Small intestine (tissue), 7 donors: Measurements from ENCODE around the gene SPATS1. TPM values are rescaled to one million over a fixed set of nuclear protein-coding genes. Genes with fewer than 3 reads are reported as not detected.

Experiments
- DNase-seq, 2 donors: peaks; one replicate each; pipeline versions ENCODE4 v3.0.0 to v3.0.0-alpha.2; 2013
- FAIRE-seq: peaks from 2 replicates; lab custom pipeline; 2012; peaks lifted over from hg19 to GRCh38; lab: Jason Lieb, UNC
- H3K27ac ChIP-seq, 3 donors: one replicate each; pipeline ENCODE4 v1.5.1; 2013; ENCODE audit warnings: low read length in 2 of 3, mild to moderate bottlenecking in 2 of 3, control low read depth in 1 of 3, inconsistent platforms in 1 of 3, low read depth in 1 of 3, moderate library complexity in 1 of 3
- H3K27me3 ChIP-seq, 3 donors: one replicate each; pipeline ENCODE4 v1.6.1; 2013; ENCODE audit warnings: low read length in 3 of 3, inconsistent platforms in 1 of 3; ENCODE audit not compliant: control insufficient read depth in 3 of 3, insufficient read depth in 3 of 3
- H3K36me3 ChIP-seq, 3 donors: one replicate each; pipeline ENCODE4 v1.6.1; 2013; ENCODE audit warnings: low read length in 3 of 3, inconsistent platforms in 1 of 3, low read depth in 1 of 3, mild to moderate bottlenecking in 1 of 3, moderate library complexity in 1 of 3; ENCODE audit not compliant: control insufficient read depth in 3 of 3, insufficient read depth in 2 of 3
- H3K4me1 ChIP-seq, 3 donors: one replicate each; pipeline ENCODE4 v1.6.1; 2013; ENCODE audit warnings: low read length in 2 of 3, inconsistent platforms in 1 of 3, low read depth in 1 of 3, mild to moderate bottlenecking in 1 of 3, moderate library complexity in 1 of 3; ENCODE audit not compliant: control insufficient read depth in 3 of 3, insufficient read depth in 2 of 3
- H3K4me3 ChIP-seq, 3 donors: one replicate each; pipeline ENCODE4 v1.5.1; 2013; ENCODE audit warnings: low read length in 3 of 3, control low read depth in 1 of 3, inconsistent platforms in 1 of 3, low read depth in 1 of 3, mild to moderate bottlenecking in 1 of 3, moderate library complexity in 1 of 3
- H3K9me3 ChIP-seq, 2 donors: one replicate each; pipeline ENCODE4 v1.6.1; 2013; ENCODE audit warnings: low read depth in 1 of 2, low read length in 1 of 2; ENCODE audit not compliant: control insufficient read depth in 2 of 2, insufficient read depth in 1 of 2
- WGBS, 3 donors: extraction: QIAGEN DNeasy Blood & Tissue Kit; methylation state at CpG; one replicate each; pipeline ENCODE4 v1.1.7; 2013; 5-methylcytosine and 5-hydroxymethylcytosine counted together
- polyA plus RNA-seq, 4 donors: library from polyadenylated mRNA; stranded (reverse) in 3 of 4; unstranded in 1 of 4; fragments of 200-250 nt in 3 of 4; fragments of 120-200 nt in 1 of 4; gene quantifications; one replicate each; pipeline versions ENCODE4 v1.2.1 to v1.2.3, GENCODE V29; 2013
- donor health status: healthy with polysubstance abuse.
- donor health status: control.
- donor health status: control.
- donor health status: Bipolar disorder and iron deficiency.
- donor health status: healthy.

The SPATS1 gene
- polyA plus RNA-seq, 4 donors = 0.13 TPM; not detected in 3

DNA sequence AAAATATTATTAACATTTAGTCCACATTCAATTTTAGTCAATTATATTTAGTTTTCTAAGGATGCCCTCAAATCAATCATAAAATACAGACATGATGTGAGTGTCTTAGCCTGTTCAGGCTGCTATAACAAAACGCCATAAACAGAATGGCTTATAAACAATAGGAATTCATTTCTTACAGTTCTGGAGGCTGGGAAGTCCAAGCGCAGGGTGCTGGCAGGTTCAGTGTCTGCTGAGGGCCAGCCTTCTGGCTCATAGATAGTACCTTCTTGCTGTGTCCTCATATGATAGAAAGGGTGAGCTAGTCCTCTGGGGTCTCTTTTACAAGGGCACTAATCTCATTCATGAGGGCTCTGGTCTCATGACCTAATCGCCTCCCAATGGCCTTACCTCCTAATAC is 35.0 kb downstream of the SPATS1 start:
- no peaks in the 10 kb centered on the region for H3K4me1 ChIP-seq
- 86 to 91% (median 86%) methylated on average over 3 of the region's 3 CpGs for WGBS, 3 donors
- DNase-seq = no peak
- H3K4me3 ChIP-seq = no peak overlapping the region
- H3K36me3 ChIP-seq = no peaks in the 10 kb centered on the region
- H3K27ac ChIP-seq = no peak overlapping the region
- no peak for FAIRE-seq
- H3K27me3 ChIP-seq = peaks cover 0 to 5% (median 2%) of the 10 kb centered on the region in 3 donors
- no peaks in the 10 kb centered on the region for H3K9me3 ChIP-seq

DNA sequence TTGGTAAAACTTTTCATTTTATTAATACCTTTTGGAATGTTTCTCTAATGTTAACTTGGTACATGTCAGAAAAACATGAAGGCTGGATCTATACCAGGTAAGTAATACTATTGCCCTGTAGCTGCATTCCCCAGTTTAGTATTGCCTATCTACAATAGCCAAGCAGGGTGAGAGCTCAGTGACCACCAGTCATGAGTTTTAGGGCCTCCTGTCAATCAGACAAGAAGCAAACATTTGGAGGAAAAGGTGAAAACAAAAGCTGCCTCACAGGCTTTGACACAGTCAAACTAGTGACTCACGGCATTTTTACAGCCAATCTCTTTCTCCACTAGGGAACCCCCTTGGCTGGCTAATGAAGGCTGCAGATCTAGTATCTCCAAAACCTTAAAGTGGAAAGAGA is 35.5 kb downstream of the SPATS1 start:
- H3K36me3 ChIP-seq = no peaks in the 10 kb centered on the region
- DNase-seq = no peak
- FAIRE-seq = no peak
- no peaks in the 10 kb centered on the region for H3K4me1 ChIP-seq
- H3K27me3 ChIP-seq = peaks cover 0 to 5% (median 2%) of the 10 kb centered on the region in 3 donors
- no peak overlapping the region for H3K27ac ChIP-seq
- H3K4me3 ChIP-seq = no peak overlapping the region
- no peaks in the 10 kb centered on the region for H3K9me3 ChIP-seq
- 34 to 65% (median 63%) methylated on average over 1 of the region's 1 CpG for WGBS, 3 donors

DNA sequence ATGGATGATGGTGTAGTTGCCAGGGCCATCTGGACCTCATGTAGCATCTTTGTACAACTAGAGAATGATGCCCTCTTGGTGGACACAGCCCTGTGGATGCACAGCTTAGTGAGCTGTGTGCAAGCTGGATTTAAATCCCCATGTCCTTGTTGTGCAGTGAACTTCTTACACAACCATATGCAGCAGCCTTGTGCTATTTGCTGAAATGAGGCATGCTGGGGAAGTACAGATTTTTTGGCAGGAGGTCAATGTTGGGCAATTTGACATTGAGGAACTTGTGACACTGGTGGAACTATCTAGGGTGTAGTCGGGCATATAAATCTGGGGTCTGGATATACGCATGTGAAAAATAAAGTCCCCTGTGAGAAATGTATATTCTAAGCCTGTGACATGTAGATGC is 39.3 kb downstream of the SPATS1 start:
- Histone ChIP-seq H3K36me3 (no peaks in the 10 kb centered on the region), H3K4me3 (no peak overlapping the region), H3K9me3 (no peaks in the 10 kb centered on the region), H3K27me3 (peaks cover 0 to 3% (median 0%) of the 10 kb centered on the region in 3 donors), H3K27ac (no peak overlapping the region), H3K4me1 (no peaks in the 10 kb centered on the region)
- FAIRE-seq = no peak
- DNase-seq = no peak
- 79 to 80% (median 80%) methylated on average over 2 of the region's 2 CpGs for WGBS, 3 donors

DNA sequence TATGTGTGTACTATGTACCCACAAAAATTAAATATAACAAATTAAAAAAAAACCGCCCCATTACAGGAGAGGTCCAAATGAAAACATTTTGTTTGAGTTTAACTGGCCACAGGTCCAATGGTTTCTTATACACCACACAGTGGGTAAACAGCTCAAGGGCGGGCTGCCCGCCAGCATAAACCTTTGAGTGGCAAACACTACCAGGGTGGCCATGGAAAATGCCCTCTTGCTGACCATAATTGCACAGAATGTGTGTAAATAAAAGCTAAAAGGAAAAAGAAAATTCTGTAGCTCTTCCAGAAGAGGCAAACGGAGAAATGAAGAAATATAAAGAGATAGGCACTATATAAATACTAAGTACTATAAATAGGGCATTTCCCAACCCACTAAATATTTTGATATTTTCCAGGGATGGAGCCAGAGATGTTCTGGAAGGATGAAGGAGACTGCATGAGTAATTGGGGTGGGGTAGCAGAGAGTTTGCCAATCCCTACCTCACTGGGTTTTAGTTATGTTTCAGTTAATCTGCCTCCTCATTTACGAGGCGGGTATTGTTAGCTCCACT is 44.0 kb downstream of the SPATS1 start:
- 53 to 56% (median 55%) methylated on average over 6 of the region's 6 CpGs for WGBS, 3 donors
- Histone ChIP-seq H3K27me3 (no peaks in the 10 kb centered on the region), H3K4me3 (peak overlapping the region in 2 of 3 donors; percentile 87 to 96), H3K36me3 (peaks cover 0 to 4% (median 3%) of the 10 kb centered on the region in 3 donors), H3K9me3 (no peaks in the 10 kb centered on the region), H3K4me1 (peaks cover 0 to 14% (median 3%) of the 10 kb centered on the region in 3 donors), H3K27ac (peak overlapping the region in 2 of 3 donors; percentile 97 to 99)
- FAIRE-seq (no peak), DNase-seq (no peak)

- Histone ChIP-seq H3K4me1 (peaks cover 0 to 14% (median 3%) of the 10 kb centered on the region in 3 donors), H3K27me3 (no peaks in the 10 kb centered on the region), H3K36me3 (peaks cover 2 to 9% (median 3%) of the 10 kb centered on the region in 3 donors), H3K4me3 (peak overlapping the region in 2 of 3 donors; percentile 87 to 96), H3K27ac (peak overlapping the region in 2 of 3 donors; percentile 97 to 99), H3K9me3 (no peaks in the 10 kb centered on the region)
- 2 to 7% (median 5%) methylated on average over 8 of the region's 8 CpGs for WGBS, 3 donors
- DNase-seq = no peak
- no peak for FAIRE-seq
These were observed 44.5 kb downstream of the SPATS1 start for GRCh38 chr6:44386929-44387345.

GRCh38 chr6:44387346-44388134 is 45.1 kb downstream of the SPATS1 start, which contains the start of gene CDC5L:
Gene CDC5L, plus strand, starts transcription at chr6:44387706. Its CDS starts 118 bp downstream, at chr6:44387824.
- FAIRE-seq = no peak
- H3K4me1 ChIP-seq = peaks cover 0 to 14% (median 3%) of the 10 kb centered on the region in 3 donors
- H3K9me3 ChIP-seq = no peaks in the 10 kb centered on the region
- WGBS, 3 donors = 0% methylated on average over 49 to 56 of the region's 56 CpGs
- peak within 1 kb of the TSS; percentile 70 to 96 (median 87) for H3K4me3 ChIP-seq
- no peaks in the 10 kb centered on the region for H3K27me3 ChIP-seq
- H3K27ac ChIP-seq = peak within 1 kb of the TSS; percentile 93 to 99 (median 97)
- peak; percentile 97 to 99 for DNase-seq
- H3K36me3 ChIP-seq = peaks cover 2 to 9% (median 3%) of the 10 kb centered on the region in 3 donors

DNA sequence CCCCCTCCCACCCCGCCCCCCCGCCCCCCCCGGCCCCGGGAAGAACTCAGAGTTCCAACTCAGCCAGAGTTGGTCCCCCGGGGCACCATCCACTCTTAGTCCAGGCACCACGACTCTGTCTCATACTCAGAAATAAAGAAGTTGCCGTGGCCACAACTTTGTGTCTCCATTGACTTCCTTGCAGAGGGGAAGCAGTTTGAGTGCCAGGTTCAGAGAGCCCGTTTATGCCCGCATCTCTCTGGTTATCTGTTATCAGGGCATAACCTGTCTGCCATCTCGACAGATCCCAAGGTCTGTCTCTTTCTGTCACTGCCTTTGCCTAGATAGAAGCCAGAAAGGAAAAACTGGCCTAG is 45.7 kb downstream of the SPATS1 start:
- Histone ChIP-seq H3K27ac (peak overlapping the region in 2 of 3 donors; percentile 97 to 99), H3K4me3 (peak overlapping the region; percentile 70 to 96 (median 87)), H3K27me3 (no peaks in the 10 kb centered on the region), H3K9me3 (no peaks in the 10 kb centered on the region), H3K4me1 (peaks cover 0 to 14% (median 3%) of the 10 kb centered on the region in 3 donors), H3K36me3 (peaks cover 2 to 9% (median 3%) of the 10 kb centered on the region in 3 donors)
- WGBS, 3 donors = 0 to 1% (median 1%) methylated on average over 6 to 10 of the region's 10 CpGs
- FAIRE-seq (no peak), DNase-seq (peak; percentile 20 to 51)

DNA sequence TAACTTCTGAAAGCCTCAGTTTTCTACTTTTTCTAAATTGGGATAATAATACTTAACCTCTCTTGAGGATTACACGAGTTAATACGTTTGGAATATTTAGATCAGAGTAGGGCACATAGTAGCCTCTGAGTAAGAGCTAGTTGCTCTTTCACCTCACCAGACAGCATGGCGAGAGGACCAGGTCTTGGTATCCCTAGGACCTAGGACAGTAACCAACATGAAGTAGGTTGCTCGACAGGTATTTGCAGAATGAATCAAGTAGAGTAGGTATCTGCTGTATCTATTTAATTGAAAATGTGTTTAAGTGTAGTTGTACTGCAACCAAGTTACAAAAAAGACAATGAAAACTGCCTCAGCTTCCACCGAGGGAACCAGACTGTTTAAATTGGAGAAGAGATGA is 46.4 kb downstream of the SPATS1 start:
- no peak for FAIRE-seq

More for the DNA sequence above, 46.4 kb downstream of the SPATS1 start:
- Histone ChIP-seq H3K4me1 (peaks cover 0 to 14% (median 3%) of the 10 kb centered on the region in 3 donors), H3K27me3 (no peaks in the 10 kb centered on the region), H3K9me3 (no peaks in the 10 kb centered on the region), H3K27ac (no peak overlapping the region), H3K4me3 (peak overlapping the region in 2 of 3 donors; percentile 87 to 96), H3K36me3 (peaks cover 2 to 13% (median 7%) of the 10 kb centered on the region in 3 donors)
- 35 to 54% (median 45%) methylated on average over 5 of the region's 5 CpGs for WGBS, 3 donors
- DNase-seq = peak in 1 of 2 donors; percentile 4
